Transverse colon (tissue), 4 donors: ENCODE measurements around the gene TPCN2. TPM values are rescaled to one million over a fixed set of nuclear protein-coding genes. Genes with fewer than 3 reads are reported as not detected.

ENCODE experiments used
- DNase-seq: peaks from one replicate; pipeline ENCODE4 v3.0.0-alpha.2; 2019
- H3K27ac ChIP-seq, 4 donors: fragments of 200-600 bp; sonication (generic); 2 replicates each; pipeline ENCODE4 v1.5.1; 2016 to 2018; ENCODE audit warnings: inconsistent platforms in 4 of 4
- H3K27me3 ChIP-seq: fragments of 200-600 bp; sonication (generic); 2 replicates; pipeline ENCODE4 v1.5.1; 2017; ENCODE audit warnings: inconsistent platforms
- H3K36me3 ChIP-seq, 4 donors: fragments of 200-600 bp; sonication (generic); 2 replicates each; pipeline ENCODE4 v1.5.1; 2017 to 2019; ENCODE audit warnings: inconsistent platforms in 4 of 4
- H3K4me1 ChIP-seq, 4 donors: fragments of 200-600 bp; sonication (generic); 2 replicates each; pipeline ENCODE4 v1.5.1; 2017 to 2020; ENCODE audit warnings: inconsistent platforms in 4 of 4
- H3K4me3 ChIP-seq, 4 donors: fragments of 200-600 bp; sonication (generic); 1 replicate in 1 of 4; 2 replicates in 3 of 4; pipeline versions ENCODE4 v1.5.1 to v1.6.1; 2017 to 2019; ENCODE audit warnings: inconsistent platforms in 4 of 4
- H3K9me3 ChIP-seq, 2 donors: fragments of 200-600 bp; sonication (generic); 2 replicates each; pipeline ENCODE4 v1.5.1; 2017 to 2019; ENCODE audit warnings: inconsistent platforms in 2 of 2
- EP300 ChIP-seq: sonication (generic); formaldehyde crosslinking; IDR thresholded peaks from one replicate; pipeline ENCODE4 v1.6.1; 2017; ENCODE audit warnings: antibody characterized with exemption, low read depth
- POLR2A ChIP-seq: fragments of 450-650 bp; IDR thresholded peaks from one replicate; pipeline ENCODE4 v1.6.1; 2016; ENCODE audit warnings: antibody characterized with exemption, mild to moderate bottlenecking, moderate library complexity
- POLR2AphosphoS5 ChIP-seq, 3 donors: sonication (generic); formaldehyde crosslinking; IDR thresholded peaks; one replicate each; pipeline ENCODE4 v1.6.1; 2016; ENCODE audit warnings: antibody characterized with exemption in 3 of 3
- WGBS, 2 donors: methylation state at CpG; one replicate each; pipeline ENCODE4 v1.1.5; 2018; ENCODE audit warnings: low coverage in 1 of 2; 5-methylcytosine and 5-hydroxymethylcytosine counted together
- in situ Hi-C, 4 donors: fragments of 200-750 bp; cut with MboI; loops; one replicate each; pipeline versions ENCODE4 v1.15.0 to v1.15.1; 2017; ENCODE audit warnings: low sequenced_read_pairs in 3 of 4, low pct_ligation_motif_present in 1 of 4, low pct_unique_long_range_greater_than_20kb in 1 of 4
- intact Hi-C: fragments of 100-400 bp; cut with DNase I; formaldehyde crosslinking; loops from one replicate; pipeline ENCODE4 v1.15.1; 2023; ENCODE audit warnings: low total_unique reads
- total RNA-seq, 4 donors: library from RNA; depleted of rRNA; stranded (reverse); fragments of >200 nt; gene quantifications; one replicate each; pipeline ENCODE4 v1.1.0, GENCODE V29; 2016
- TF ChIP-seq, protein P1 (sequence below), 5 experiments: fragments of 200-600 bp in 3 of 5; fragments of 450-650 bp in 2 of 5; sonication (generic) in 3 of 5; IDR thresholded peaks; 1 replicate in 2 of 5; 2 replicates in 3 of 5; pipeline ENCODE4 v1.5.1; 2016 to 2017; ENCODE audit warnings: antibody characterized with exemption in 5 of 5, inconsistent platforms in 3 of 5, mild to moderate bottlenecking in 2 of 5, moderate library complexity in 1 of 5

The TPCN2 gene
- total RNA-seq, 4 donors from 2014 or later: 16.8 to 25.4 (median 20.7) TPM

DNA sequence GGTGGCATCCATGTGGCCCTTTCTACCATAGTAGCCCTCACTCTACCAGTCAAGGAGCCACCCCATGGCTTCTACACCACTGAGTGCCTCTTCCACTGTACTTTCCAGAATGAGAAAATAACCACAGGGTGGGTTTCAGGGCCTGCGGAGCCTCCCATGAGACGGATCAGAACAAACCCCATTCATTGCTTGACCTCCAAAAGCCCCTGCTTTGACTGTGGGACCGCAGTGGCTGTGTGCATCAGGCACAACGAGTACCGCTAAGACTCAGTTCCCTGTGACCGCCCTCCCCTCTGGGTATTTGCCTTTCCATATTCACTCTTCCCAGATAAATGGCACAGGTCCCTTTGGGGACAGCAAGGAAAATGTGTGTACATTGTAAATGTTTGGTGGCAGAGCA lies 24.2 kb upstream of the TPCN2 start:
- DNase-seq: no peak
- intact Hi-C loops: no loop called here
- Histone ChIP-seq H3K4me1 (no peaks in the 10 kb centered on the region), H3K36me3 (no peaks in the 10 kb centered on the region), H3K4me3 (no peak overlapping the region), H3K27me3 (no peaks in the 10 kb centered on the region), H3K27ac (no peak overlapping the region), H3K9me3 (no peaks in the 10 kb centered on the region)
- no peak for TF ChIP-seq EP300
- no peak for TF ChIP-seq POLR2A
- no peak for TF ChIP-seq POLR2AphosphoS5 (IDR thresholded peaks at IDR 0.05)
- TF ChIP-seq, protein P1, sequence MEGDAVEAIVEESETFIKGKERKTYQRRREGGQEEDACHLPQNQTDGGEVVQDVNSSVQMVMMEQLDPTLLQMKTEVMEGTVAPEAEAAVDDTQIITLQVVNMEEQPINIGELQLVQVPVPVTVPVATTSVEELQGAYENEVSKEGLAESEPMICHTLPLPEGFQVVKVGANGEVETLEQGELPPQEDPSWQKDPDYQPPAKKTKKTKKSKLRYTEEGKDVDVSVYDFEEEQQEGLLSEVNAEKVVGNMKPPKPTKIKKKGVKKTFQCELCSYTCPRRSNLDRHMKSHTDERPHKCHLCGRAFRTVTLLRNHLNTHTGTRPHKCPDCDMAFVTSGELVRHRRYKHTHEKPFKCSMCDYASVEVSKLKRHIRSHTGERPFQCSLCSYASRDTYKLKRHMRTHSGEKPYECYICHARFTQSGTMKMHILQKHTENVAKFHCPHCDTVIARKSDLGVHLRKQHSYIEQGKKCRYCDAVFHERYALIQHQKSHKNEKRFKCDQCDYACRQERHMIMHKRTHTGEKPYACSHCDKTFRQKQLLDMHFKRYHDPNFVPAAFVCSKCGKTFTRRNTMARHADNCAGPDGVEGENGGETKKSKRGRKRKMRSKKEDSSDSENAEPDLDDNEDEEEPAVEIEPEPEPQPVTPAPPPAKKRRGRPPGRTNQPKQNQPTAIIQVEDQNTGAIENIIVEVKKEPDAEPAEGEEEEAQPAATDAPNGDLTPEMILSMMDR (IDR thresholded peaks at IDR 0.05): no peak
- WGBS, 2 donors: 86% methylated on average over 6 of the region's 6 CpGs; no CpG with 5 or more reads in 1 of the 2 donors
- in situ Hi-C loops: no loop called here

DNA sequence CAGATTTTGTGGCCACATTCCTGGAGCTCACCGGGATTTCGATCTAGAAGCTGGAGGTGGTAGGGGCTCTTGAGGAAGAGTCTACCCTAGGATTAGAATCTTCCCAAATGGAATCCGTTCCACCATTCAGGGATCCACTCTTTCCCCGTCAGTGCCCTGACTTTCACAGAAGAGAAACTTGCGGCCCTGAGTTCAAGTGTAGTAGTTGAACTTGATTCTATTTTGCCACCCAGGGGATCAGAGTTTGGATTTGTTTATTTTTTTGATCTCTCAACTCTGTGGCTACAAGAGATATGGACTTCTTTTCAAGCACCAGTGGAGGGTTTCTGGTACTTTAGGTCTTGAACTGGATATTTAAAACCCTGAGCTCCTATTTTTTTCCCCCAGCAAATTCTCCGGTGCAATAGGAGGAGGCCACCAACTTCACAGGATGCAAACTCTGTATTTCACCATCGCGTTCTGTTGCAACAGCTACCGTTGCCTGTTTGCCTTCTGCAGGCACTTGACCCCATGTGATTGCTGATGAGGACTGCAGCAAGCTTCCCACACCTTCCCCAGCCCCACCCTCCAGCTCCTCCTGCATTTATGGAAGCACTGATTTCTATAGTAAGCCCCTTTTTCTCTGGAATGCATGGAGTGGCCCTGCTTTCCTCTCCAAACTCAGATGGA lies 20.9 kb upstream of the TPCN2 start:
- in situ Hi-C loops: no loop called here

DNA sequence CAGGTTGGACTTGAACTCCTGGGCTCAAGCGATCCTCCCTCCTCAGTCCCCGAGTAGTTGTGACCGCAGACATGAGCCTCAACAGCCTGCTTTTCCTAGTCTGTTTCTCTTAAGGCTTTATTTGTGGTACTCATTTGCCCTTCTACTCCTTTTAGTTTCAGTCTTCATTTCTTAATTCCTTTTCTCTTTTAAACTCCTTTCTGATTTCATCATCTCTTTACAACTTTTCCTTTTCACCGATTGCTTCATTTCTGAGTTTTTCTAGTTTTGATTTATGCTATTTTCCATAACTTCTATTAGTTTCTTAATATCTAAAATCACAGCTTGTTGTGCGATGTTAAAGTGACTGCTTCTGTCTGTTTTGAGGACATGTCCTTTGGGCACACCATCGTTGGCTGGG lies 18.4 kb upstream of the TPCN2 start:
- Histone ChIP-seq H3K36me3 (no peaks in the 10 kb centered on the region), H3K4me3 (no peak overlapping the region), H3K9me3 (no peaks in the 10 kb centered on the region), H3K27me3 (no peaks in the 10 kb centered on the region), H3K4me1 (peaks cover 0 to 2% (median under 1%) of the 10 kb centered on the region in 4 donors), H3K27ac (no peak overlapping the region)
- in situ Hi-C loops: no loop called here
- TF ChIP-seq EP300 (no peak), POLR2AphosphoS5 (IDR thresholded peaks at IDR 0.05) (peak in 1 of 3 donors; percentile 12)
- DNase-seq: no peak
- intact Hi-C loops: no loop called here
- 66 to 70% methylated on average over 6 of the region's 6 CpGs for WGBS, 2 donors

More for the DNA sequence above, 20.9 kb upstream of the TPCN2 start:
- Histone ChIP-seq H3K4me3 (no peak overlapping the region), H3K9me3 (no peaks in the 10 kb centered on the region), H3K4me1 (no peaks in the 10 kb centered on the region), H3K36me3 (no peaks in the 10 kb centered on the region), H3K27me3 (no peaks in the 10 kb centered on the region), H3K27ac (no peak overlapping the region)
- TF ChIP-seq, protein P1 (IDR thresholded peaks at IDR 0.05): no peak
- no peak for TF ChIP-seq POLR2A
- TF ChIP-seq EP300: no peak
- no peak for TF ChIP-seq POLR2AphosphoS5 (IDR thresholded peaks at IDR 0.05)
- intact Hi-C loops: no loop called here
- no peak for DNase-seq
- 42 to 73% methylated on average over 4 to 9 of the region's 9 CpGs for WGBS, 2 donors

DNA sequence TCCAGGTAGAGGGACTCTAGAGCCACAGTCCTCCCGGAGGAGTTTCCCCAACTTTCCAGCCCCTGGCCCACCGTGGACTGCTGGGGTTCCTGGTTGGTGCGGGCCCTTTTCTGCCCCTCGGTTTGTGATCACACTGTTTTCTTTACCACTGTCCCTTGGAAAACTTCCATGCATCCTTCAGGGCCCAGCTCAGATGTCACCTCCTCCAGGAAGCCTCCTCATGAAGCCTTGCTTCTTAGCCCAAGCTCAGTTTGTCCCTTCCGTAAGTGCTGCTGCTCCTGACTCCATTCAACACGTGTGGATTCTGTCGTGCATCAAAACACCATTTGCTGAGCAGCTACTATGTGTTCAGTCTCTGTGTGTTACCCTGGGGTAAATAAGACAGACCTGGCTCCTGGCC lies 15.9 kb upstream of the TPCN2 start:
- no peak overlapping the region for H3K4me3 ChIP-seq
- no peaks in the 10 kb centered on the region for H3K27me3 ChIP-seq
- intact Hi-C loops (no loop called here), in situ Hi-C loops (no loop called here)
- 71% methylated on average over 7 of the region's 7 CpGs; no CpG with 5 or more reads in 1 of the 2 donors for WGBS, 2 donors
- no peaks in the 10 kb centered on the region for H3K9me3 ChIP-seq
- no peak overlapping the region for H3K27ac ChIP-seq
- no peak for TF ChIP-seq POLR2AphosphoS5 (IDR thresholded peaks at IDR 0.05)
- TF ChIP-seq, protein P1 (IDR thresholded peaks at IDR 0.05): no peak
- TF ChIP-seq EP300: no peak
- TF ChIP-seq POLR2A: no peak
- DNase-seq: no peak
- peaks cover 0 to 7% (median 3%) of the 10 kb centered on the region in 4 donors for H3K4me1 ChIP-seq
- H3K36me3 ChIP-seq: no peaks in the 10 kb centered on the region
